Measurements from ENCODE around the gene UTP18.
A peak's percentile ranks its signal among the peaks of the same experiment; 100 is the strongest.
"Not testable (repeated sequence)": the region's sequence is repeated elsewhere in the genome, so short reads cannot be mapped to it uniquely, and the experiment has no call there.

UTP18 gene

DNA sequence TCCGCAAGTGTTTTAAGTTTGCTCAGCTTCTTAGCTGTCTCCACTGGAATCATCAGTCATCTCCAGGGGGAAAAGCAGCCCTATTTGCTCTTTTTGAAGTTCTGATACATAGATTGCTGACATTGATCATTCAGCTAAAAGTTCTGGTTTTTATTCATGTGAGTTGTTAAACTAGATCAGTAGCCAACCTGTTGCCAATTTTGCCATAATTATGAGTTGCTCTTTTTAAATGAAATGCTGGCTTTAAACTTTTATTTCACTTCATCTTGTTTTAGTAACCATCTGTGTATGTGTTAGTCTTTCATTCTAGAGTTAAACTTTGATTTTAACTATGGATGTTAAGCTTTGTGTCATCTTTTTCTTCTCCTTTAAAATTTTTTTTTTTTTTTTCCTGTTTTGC lies 12.5 kb downstream of the UTP18 start:
- no peak overlapping the region for H3K4me3 Mint-ChIP-seq
- H3K27me3 Mint-ChIP-seq: no peaks in the 10 kb centered on the region
- H3K27ac Mint-ChIP-seq: no peak overlapping the region
- DNase-seq (no peak), ATAC-seq (replicated peaks) (no peak)
- no peaks in the 10 kb centered on the region for H3K9me3 Mint-ChIP-seq
- H3K36me3 Mint-ChIP-seq: peaks cover 39 to 53% of the 10 kb centered on the region in 2 donors
- peaks cover 11 to 12% of the 10 kb centered on the region in 2 donors for H3K4me1 Mint-ChIP-seq

DNA sequence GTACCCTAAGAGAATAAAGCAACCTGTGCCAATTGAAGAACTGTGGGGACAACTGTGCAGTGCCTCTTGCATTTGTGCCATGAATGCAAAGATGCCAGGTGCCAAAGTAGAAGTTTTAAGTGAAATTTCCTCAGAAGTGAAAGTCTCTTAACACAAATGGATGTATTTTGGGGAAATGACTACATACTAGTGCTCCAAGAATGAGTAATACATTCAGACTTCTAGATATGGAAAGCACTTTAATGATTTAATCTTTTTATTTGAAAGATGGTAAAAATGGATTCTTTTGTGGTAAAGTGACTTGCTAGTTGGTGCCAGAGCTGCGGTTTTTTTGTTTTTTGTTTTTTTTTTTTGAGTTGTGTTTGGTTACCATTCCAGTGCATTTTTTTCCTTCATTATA lies 15.0 kb downstream of the UTP18 start:
- H3K4me3 Mint-ChIP-seq: no peak overlapping the region
- peaks cover 47 to 54% of the 10 kb centered on the region in 2 donors for H3K36me3 Mint-ChIP-seq
- ATAC-seq (replicated peaks) (peak; percentile 52 to 64), DNase-seq (no peak)
- H3K27me3 Mint-ChIP-seq: no peaks in the 10 kb centered on the region
- H3K27ac Mint-ChIP-seq: no peak overlapping the region
- peaks cover 6 to 8% of the 10 kb centered on the region in 2 donors for H3K4me1 Mint-ChIP-seq
- no peaks in the 10 kb centered on the region for H3K9me3 Mint-ChIP-seq

DNA sequence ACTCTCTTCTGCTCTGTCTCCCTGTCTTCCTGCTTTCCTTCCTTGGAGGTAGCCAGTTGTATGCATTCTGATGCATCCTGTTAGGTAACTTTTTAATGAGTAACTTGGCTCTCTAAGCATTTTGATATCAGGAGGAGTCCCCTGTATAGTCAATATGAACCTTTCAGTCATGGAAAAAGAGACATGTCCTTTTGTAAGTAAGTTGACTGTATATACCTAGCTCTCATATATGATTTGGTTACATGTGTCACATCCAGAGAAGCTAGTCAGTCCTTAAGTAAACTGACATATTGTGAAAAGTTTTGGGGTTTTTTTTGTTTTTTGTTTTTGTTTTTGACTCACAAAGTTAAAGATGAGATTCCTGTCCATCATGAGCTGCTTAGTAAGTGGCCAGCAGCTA lies 18.8 kb downstream of the UTP18 start:
- DNase-seq: no peak
- H3K4me1 Mint-ChIP-seq: peaks cover 0 to 2% of the 10 kb centered on the region in 2 donors
- no peak for ATAC-seq (replicated peaks)
- no peak overlapping the region for H3K27ac Mint-ChIP-seq
- H3K36me3 Mint-ChIP-seq: peaks cover 43 to 59% of the 10 kb centered on the region in 2 donors
- H3K27me3 Mint-ChIP-seq: no peaks in the 10 kb centered on the region
- H3K4me3 Mint-ChIP-seq: no peak overlapping the region
- H3K9me3 Mint-ChIP-seq: no peaks in the 10 kb centered on the region

DNA sequence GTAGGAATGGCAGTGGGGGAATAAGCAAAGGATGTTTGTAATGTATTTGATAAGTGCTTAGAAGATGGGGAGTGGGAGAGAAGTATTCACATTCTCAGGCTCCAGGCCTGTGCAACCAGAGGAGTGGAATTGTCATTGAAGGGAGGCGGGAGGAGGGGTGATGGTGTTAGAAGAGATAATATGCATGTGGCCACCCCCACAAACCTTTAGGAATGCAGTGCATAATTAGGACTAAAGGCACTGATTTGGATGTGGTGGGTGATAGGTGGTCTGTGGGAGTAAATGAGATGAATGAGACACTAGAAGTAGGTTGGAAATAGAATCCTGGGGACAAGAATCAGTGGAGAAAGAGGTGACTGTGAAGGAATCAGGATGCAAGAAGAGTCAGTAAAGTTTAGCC lies 27.1 kb downstream of the UTP18 start:
- Mint-ChIP-seq H3K4me1 (no peaks in the 10 kb centered on the region), H3K36me3 (peaks cover 34 to 50% of the 10 kb centered on the region in 2 donors), H3K27me3 (no peaks in the 10 kb centered on the region), H3K4me3 (no peak overlapping the region), H3K9me3 (no peaks in the 10 kb centered on the region), H3K27ac (no peak overlapping the region)
- no peak for ATAC-seq (replicated peaks)
- no peak for DNase-seq

DNA sequence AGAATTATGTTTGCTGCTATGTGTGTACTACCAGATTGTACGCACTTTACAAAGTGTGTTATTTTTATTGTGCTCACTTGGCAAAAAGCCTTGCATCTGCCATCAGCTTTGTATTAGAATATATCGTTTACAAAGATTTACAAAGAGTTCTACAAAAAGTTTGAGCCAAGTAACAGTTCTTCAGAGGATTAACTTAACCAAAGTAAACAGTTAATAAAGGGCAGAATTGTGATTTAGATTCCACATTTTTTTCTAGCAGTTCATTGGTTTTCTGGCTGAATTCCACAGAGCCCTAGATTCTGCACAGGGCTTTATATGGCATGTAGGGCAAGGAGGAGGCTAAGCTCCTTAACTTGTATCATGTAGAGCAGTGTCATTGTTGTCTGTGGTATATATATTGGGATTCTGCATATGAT lies 29.4 kb downstream of the UTP18 start:
- no peak overlapping the region for H3K27ac Mint-ChIP-seq
- H3K27me3 Mint-ChIP-seq: no peaks in the 10 kb centered on the region
- DNase-seq (no peak), ATAC-seq (replicated peaks) (no peak)
- no peak overlapping the region for H3K4me3 Mint-ChIP-seq
- H3K4me1 Mint-ChIP-seq: no peaks in the 10 kb centered on the region
- H3K36me3 Mint-ChIP-seq: peaks cover 44 to 52% of the 10 kb centered on the region in 2 donors
- no peaks in the 10 kb centered on the region for H3K9me3 Mint-ChIP-seq

DNA sequence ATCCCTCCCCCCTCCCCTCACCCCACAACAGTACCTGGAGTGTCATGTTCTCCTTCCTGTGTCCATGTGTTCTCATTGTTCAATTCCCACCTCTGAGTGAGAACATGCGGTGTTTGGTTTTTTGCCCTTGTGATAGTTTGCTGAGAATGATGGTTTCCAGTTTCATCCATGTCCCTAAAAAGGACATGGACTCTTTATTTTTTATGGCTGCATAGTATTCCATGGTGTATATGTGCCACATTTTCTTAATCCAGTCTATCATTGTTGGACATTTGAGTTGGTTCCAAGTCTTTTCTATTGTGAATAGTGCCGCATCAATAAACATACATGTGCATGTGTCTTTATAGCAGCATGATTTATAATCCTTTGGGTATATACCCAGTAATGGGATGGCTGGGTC lies 34.0 kb downstream of the UTP18 start:
- H3K4me3 Mint-ChIP-seq; DNase-seq; H3K9me3 Mint-ChIP-seq; H3K27ac Mint-ChIP-seq; H3K4me1 Mint-ChIP-seq; ATAC-seq (replicated peaks); H3K27me3 Mint-ChIP-seq: not testable (repeated sequence)
- peaks cover 34 to 52% of the 10 kb centered on the region in 2 donors for H3K36me3 Mint-ChIP-seq

DNA sequence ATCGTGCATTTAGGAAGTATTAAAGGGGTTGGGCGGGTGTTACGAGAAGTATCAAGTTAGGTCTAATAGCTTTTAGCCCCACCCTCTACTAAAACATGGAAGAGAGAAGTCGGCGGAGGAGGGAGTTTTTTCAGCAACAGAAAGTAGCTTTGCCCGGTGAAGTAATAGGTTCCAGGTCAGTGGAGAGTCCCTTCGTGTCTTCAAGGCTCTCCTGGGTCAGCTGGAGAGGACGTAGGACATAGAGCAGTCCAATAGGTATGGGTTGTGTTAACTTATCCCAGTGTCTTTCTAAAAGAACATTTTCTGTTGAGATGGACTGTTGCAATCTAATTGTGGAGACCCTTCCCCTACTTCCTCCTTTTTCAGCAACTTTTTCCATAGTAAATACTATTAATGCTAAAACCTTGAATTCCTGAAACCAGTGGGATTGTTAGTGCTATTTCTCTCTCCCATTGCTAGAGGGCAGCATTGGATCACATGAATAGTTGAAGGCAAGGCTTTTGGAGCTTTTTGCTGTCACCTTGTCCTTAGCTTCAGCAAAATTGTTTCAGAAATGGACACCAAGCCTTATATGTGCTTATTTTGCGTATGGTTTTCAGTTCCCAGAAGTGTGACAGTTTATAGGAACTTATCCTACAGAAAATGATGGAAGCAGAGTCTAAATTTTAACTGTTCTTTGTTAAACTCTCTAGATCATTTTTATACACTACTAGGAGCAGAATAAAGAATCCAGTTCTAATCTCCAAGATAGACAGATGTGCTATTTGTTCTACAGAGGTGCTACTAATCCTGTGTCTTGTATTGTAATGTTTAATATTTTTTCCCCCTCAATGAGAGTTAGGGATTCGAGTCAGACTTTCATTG lies 38.4 kb downstream of the UTP18 start:
- Mint-ChIP-seq H3K4me1 (no peaks in the 10 kb centered on the region), H3K4me3 (no peak overlapping the region), H3K27me3 (no peaks in the 10 kb centered on the region), H3K36me3 (peaks cover 15 to 28% of the 10 kb centered on the region in 2 donors), H3K27ac (no peak overlapping the region), H3K9me3 (no peaks in the 10 kb centered on the region)
- no peak for ATAC-seq (replicated peaks)
- no peak for DNase-seq

DNA sequence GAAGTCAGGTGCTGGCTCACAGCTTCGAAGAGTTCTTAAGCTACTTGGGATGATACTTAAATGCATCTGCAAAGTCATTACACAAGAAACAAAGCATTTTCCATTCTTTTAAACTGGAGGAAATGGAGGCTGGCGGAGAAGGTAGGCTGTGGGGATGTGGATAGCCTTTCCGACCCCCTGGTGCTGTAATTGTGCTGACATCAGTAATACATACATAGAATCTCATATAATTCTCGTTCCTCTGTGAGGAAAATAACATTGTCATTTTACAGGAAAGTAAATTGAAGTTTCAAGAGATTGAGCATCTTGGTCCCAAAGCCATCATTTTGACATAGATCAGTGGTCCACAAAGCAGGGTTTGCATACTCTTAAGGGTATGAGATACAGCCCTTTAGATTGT lies 39.5 kb downstream of the UTP18 start:
- no peak for ATAC-seq (replicated peaks)
- no peak for DNase-seq
- no peak overlapping the region for H3K4me3 Mint-ChIP-seq
- H3K9me3 Mint-ChIP-seq: no peaks in the 10 kb centered on the region
- no peaks in the 10 kb centered on the region for H3K4me1 Mint-ChIP-seq
- no peak overlapping the region for H3K27ac Mint-ChIP-seq
- H3K27me3 Mint-ChIP-seq: no peaks in the 10 kb centered on the region
- H3K36me3 Mint-ChIP-seq: peaks cover 6 to 24% of the 10 kb centered on the region in 2 donors

DNA sequence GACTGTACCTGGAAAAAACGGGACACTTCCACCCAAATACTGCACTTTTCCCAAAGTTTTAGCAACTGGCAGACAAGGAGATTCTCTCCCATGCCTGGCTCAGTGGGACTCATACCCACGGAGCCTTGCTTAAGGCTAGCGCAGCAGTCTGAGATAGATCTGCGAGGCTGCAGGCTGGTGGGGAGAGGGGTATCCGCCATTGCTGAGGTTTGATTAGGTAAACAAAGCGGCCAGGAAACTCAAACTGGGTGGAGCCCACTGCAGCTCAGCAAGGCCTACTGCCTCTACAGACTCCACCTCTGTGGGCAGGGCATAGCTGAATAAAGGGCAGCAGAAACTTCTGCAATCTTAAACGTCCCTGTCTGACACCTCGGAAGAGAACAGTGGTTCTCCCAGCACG lies 44.8 kb downstream of the UTP18 start:
- Mint-ChIP-seq H3K9me3 (peaks cover 16 to 17% of the 10 kb centered on the region in 2 donors), H3K4me1 (no peaks in the 10 kb centered on the region), H3K27ac (no peak overlapping the region), H3K36me3 (peaks cover 12 to 29% of the 10 kb centered on the region in 2 donors), H3K4me3 (no peak overlapping the region), H3K27me3 (peaks cover 16 to 22% of the 10 kb centered on the region in 2 donors)
- no peak for DNase-seq
- ATAC-seq (replicated peaks): no peak

DNA sequence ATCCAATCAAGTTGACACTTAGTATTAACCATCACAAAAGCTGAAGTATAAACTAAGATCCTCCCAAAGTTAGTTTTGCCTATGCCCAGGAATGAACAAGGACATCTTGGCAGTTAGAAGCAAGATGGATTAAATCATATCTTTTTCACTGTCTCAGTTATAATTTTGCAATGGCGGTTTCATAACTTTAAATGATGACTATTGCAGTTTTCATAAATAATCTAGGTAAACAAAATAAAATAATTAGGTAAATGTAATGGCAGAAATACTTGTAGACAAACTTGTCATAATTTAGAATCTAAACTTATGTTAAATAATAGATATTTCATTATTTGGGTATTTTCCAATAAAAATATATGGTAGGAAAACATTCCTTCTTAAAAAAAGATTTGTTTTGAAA lies 51.7 kb downstream of the UTP18 start:
- not testable (repeated sequence) for H3K27ac Mint-ChIP-seq; H3K36me3 Mint-ChIP-seq; DNase-seq; H3K4me1 Mint-ChIP-seq; ATAC-seq (replicated peaks); H3K4me3 Mint-ChIP-seq
- Mint-ChIP-seq H3K27me3 (peaks cover 9 to 11% of the 10 kb centered on the region in 2 donors), H3K9me3 (peaks cover 13 to 15% of the 10 kb centered on the region in 2 donors)

DNA sequence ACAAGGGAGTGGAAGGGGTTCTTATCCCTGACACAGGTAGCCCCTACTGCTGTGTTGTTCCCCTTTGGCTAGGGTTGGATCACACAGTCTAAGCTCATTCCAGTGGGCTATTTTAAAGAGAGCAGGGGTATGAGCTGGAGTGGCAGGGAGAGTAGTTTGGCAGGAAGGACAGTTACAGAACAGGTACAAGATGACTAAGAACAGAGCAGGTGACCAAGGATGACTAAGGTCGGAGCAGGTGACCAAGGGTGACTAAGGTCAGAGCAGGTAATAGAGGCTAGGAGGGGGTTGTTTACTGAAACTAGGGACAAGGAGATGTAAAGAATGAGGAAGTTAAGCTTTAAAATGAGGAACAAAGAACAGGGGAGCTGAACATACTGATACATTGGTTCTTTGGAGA lies 58.8 kb downstream of the UTP18 start:
- Mint-ChIP-seq H3K4me3 (no peak overlapping the region), H3K9me3 (peaks cover 16 to 20% of the 10 kb centered on the region in 2 donors), H3K4me1 (peaks cover 2 to 9% of the 10 kb centered on the region in 2 donors), H3K27me3 (peaks cover 0 to 14% of the 10 kb centered on the region in 2 donors), H3K36me3 (peaks cover 2 to 9% of the 10 kb centered on the region in 2 donors), H3K27ac (no peak overlapping the region)
- DNase-seq (no peak), ATAC-seq (replicated peaks) (peak; percentile 46 to 59)

DNA sequence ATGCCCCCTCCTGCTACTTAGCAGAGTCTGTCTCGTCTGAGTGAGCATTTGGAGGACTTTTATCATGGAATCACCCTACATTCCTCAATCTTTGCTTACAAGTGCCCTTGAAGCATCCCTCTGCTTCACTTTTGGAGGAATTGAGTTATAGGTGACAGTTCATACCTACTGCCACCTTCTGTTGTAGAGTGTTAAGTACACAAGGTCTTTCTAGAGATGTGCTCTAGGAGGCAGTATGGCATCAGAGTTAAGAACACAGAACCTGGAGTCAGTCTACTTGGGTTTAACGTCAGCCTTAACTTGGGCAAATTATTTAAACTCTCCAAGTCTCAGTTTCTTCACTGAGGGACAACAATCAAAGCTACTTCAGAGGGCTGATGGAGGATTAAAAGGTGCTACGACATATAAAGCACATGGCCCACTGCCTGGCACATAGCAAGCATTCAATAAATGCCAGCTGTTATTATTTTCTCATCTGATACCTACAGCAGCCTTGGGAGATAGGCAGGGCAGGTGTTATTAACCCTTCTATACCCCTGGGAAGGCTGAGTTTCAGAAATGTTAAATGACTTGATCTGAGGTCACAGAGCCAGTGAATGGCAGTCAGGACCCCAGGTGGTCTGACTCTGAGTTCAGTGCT lies 62.2 kb downstream of the UTP18 start:
- Mint-ChIP-seq H3K4me1 (peaks cover 2 to 9% of the 10 kb centered on the region in 2 donors), H3K4me3 (no peak overlapping the region), H3K9me3 (peaks cover 10 to 12% of the 10 kb centered on the region in 2 donors), H3K27me3 (peaks cover 14 to 37% of the 10 kb centered on the region in 2 donors), H3K36me3 (peaks cover 0 to 9% of the 10 kb centered on the region in 2 donors), H3K27ac (no peak overlapping the region)
- ATAC-seq (replicated peaks) (peak; percentile 45 to 66), DNase-seq (no peak)

DNA sequence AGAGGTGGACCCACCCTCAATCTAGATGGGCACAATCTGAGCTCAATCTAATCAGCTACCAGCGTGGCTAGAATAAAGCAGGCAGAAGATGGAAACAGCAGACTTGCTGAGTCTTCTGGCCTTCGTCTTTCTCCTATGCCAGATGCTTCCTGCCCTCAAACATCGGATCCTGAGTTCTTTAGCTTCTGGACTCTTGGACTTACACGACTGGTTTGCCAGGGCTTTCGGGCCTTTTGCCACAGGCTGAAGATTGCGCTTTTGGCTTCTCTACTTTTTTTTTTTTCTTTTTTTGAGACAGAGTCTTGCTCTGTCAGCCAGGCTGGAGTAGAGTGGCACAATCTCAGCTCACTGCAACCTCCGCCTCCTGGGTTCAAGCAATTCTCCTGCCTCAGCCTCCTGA lies 65.1 kb downstream of the UTP18 start:
- Mint-ChIP-seq H3K4me3 (no peak overlapping the region), H3K9me3 (peaks cover 0 to 5% of the 10 kb centered on the region in 2 donors), H3K36me3 (peaks cover 0 to 2% of the 10 kb centered on the region in 2 donors), H3K27ac (no peak overlapping the region), H3K4me1 (no peaks in the 10 kb centered on the region), H3K27me3 (peaks cover 26 to 55% of the 10 kb centered on the region in 2 donors)
- DNase-seq (no peak), ATAC-seq (replicated peaks) (no peak)

DNA sequence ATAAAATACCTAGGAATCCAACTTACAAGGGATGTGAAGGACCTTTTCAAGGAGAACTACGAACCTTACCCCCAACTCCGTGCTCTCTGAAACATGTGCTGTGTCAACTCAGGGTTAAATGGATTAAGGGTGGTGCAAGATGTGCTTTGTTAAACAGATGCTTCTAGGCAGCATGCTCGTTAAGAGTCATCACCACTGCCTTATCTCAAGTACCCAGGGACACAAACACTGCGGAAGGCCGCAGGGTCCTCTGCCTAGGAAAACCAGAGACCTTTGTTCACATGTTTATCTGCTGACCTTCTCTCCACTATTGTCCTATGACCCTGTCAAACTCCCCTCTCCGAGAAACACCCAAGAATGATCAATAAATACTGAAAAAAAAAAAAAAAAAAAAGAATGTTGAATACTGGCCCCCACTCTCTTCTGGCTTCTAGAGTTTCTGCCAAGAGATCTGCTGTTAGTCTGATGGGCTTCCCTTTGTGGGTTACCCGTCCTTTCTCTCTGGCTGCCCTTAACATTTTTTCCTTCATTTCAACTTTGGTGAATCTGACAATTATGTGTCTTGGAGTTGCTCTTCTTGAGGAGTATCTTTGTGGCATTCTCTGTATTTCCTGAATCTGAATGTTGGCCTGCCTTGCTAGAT lies 70.6 kb downstream of the UTP18 start:
- peaks cover 37 to 61% of the 10 kb centered on the region in 2 donors for H3K27me3 Mint-ChIP-seq
- not testable (repeated sequence) for H3K4me3 Mint-ChIP-seq; DNase-seq; ATAC-seq (replicated peaks); H3K36me3 Mint-ChIP-seq; H3K9me3 Mint-ChIP-seq; H3K27ac Mint-ChIP-seq; H3K4me1 Mint-ChIP-seq
